GM12874 (cell line): ENCODE data around the gene CYP26B1.

Experiments used
- CTCF ChIP-seq: IDR thresholded peaks from 2 replicates; pipeline ENCODE4 v1.5.1; 2011; ENCODE audit warnings: low read depth, mild to moderate bottlenecking, control low read depth, low read length, moderate library complexity; ENCODE audit not compliant: insufficient read depth

The CYP26B1 gene

DNA sequence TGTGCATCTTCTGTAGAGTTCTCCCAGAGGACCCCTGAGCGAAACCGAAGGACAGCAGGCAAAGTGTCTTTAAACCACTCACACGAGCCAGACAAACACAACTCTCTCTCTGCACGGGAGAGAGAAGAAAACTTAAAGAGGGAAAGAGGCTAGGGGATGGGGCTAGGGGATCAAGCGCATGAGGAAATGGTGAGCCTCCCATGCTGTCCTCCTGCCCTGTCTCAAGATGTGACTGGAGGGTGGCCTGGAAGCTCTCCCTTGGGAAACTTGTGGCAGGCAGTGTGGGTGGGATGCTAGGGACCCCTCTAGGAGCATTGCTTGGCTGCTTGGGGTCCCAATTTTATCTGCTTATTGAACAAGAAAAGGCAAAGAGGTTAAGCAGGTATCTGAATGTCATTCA, 44.5 kb downstream of the CYP26B1 start:
- no peak for TF ChIP-seq CTCF

GRCh38 chr2:72098935-72099334, 48.7 kb downstream of the CYP26B1 start:
- TF ChIP-seq CTCF, result no peak

DNA sequence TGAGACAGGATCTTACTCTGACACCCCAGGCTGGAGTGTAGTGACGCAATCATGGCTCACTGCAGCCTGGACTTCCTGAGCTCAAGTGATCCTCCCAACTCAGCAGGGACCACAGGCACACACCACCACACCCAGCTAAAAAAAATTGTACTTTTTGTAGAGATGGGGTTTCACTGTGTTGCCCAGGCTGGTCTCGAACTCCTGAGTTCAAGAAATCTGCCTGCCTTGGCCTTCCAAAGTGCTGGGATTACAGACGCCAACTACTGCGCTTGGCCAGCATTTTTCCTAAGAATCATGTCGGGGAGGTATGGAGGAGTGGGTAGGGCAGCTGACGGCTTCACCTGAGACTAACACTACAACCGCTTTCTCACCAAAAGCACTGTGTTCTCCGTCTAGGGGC, 50.4 kb downstream of the CYP26B1 start:
- no peak for TF ChIP-seq CTCF

DNA sequence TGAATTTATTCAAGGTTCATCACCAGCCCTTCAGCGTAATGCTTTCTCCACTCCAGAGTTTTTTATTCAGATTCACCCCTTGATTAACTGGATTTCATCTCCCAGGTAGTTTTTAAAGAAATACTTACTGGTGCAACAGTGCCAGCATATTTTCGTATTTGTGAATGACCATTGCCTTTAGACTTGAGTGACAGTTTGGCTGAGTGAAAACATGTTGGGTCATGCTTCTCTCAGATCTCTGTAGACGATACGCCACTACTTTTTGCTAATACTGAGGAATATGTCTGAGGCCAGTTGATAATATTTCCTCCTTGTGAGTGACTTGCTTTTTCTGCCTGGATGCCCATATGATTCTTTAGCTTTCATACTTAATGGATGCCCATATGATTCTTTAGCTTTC, 51.5 kb downstream of the CYP26B1 start:
- no peak for TF ChIP-seq CTCF

- no peak for TF ChIP-seq CTCF
Observed at GRCh38 chr2:72095364-72095763, 52.3 kb downstream of the CYP26B1 start.

DNA sequence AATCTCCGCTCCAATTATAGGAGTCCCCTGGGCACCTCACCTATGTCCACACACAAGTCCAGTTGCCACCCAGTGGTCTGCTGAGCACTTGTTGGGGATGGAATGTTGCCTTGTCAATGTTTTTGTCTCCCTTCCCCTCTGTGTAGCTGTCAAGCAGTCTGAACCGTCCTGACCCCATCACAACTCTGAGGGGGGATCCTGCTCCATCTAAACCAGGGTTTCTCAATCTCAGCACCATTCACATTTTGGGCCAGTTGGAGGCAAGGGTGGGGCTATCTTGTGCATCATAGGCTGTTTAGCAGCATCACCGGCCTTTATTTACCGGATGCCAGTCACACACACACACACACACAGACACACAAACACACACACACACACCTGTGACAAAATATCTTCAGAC, 53.0 kb downstream of the CYP26B1 start:
- TF ChIP-seq CTCF, result no peak

- no peak for TF ChIP-seq CTCF
Observed at GRCh38 chr2:72092111-72092510, 55.6 kb downstream of the CYP26B1 start.
